Measurements from ENCODE around the gene LMO1.

The LMO1 gene

DNA sequence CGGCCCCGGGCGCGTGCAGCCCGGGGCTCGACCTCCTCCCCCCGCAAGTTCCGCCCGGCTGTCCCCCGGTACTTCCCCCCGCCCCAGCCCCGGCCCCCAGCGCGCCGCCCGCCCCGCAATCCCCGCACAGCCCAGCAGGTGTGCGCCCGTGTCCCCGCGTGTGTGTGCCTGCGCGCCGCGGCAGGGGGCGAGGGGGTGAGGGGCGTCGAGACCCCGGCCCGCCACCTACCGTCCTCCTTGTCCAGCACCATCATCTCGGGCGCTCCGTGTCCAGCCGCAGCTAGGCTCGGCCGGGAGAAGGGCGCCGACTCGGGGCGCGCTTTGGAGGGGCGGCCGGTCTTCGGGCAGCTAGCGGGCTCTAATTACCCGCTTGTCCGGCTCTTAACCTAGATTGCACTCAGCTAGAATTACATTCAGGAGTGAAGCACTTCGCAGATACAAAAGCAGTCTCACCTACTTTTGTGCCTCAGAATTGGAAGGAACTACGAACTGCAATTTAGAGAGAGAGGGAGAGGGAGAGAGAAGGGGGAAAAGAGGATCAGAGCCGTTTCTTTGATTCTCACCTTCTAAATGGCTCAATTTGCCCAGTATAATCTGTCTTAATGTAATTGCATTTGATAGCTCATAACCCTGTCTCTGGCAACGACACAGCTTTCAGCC is 439 bp downstream of the LMO1 start:
- no peak for DNase-seq

DNA sequence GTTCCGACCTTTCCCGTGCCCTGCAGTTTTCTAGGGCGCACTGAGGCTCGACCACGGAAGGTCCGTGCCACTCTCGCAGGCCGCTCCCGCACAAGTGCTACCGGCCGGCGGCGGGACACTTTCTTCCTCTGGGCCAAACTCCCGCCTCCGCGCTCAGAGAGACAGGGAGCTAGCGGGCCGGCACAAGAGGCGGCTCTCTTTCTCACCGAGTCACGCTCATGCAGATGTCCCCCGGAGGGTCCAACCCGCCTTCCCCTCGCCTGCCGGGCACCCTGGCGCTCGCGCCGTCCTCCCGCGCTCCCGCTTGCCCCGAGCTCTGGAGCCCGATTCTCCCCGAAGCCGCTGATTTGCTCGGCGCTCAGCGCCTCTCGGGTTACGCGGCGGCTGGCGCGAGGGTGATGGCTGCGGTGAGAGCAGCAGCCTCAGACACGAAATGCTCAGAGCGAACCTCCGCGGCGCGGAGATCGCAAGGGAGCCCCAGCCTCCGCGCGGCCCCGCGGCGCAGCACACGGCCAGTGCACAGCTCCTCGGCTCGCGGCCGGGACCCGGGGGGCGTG is 1.0 kb downstream of the LMO1 start:
- peak; percentile 13 for DNase-seq

DNA sequence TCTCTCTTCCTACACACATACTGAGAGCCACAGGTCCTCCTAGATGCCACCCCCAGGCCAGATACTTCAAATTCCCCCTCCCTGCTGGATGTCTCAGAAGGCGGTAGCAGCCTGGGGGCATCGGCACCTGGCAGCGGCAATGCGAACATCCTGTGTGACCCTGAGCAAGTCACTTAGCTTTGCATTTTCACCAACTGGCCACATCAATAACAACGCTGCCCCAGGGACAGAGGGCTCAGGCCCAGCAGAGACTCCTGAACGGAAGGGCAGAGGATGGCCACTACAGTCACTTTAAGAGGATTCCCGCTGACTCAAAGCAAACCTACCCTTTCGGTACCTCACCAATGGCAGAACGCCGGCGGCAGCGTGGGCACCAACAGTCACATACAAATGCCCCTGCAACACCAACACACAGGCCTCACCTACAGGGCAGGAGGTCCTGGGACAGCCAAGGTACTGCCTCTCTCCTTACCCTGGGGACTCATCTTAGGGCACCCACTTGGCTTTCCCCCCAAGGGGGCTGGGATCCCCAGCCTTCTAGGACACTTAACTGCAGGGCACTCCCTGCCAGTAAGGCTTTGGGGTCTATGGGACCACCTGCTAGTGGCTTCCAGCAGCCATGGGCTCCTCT is 1.6 kb downstream of the LMO1 start:
- DNase-seq: no peak

DNA sequence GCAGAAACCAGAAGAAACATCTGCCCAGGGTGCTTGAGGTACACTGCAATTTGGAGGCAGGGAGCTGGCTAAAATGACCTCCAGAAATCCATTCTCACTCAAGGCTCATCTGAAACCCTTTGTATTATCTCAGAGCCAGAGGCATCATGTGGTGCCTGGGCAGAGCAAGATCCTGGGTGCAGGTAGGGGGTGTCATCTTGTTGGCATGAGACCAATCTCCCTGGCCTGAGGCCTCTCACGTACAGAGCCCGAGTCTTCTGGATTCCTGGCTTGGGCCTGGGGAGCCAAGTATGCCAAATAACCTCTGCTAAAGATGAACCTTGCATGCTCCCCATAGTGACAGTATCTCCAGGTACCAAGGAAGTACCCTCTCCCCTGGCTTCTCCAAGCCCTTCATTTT is 2.4 kb downstream of the LMO1 start:
- DNase-seq: no peak

DNA sequence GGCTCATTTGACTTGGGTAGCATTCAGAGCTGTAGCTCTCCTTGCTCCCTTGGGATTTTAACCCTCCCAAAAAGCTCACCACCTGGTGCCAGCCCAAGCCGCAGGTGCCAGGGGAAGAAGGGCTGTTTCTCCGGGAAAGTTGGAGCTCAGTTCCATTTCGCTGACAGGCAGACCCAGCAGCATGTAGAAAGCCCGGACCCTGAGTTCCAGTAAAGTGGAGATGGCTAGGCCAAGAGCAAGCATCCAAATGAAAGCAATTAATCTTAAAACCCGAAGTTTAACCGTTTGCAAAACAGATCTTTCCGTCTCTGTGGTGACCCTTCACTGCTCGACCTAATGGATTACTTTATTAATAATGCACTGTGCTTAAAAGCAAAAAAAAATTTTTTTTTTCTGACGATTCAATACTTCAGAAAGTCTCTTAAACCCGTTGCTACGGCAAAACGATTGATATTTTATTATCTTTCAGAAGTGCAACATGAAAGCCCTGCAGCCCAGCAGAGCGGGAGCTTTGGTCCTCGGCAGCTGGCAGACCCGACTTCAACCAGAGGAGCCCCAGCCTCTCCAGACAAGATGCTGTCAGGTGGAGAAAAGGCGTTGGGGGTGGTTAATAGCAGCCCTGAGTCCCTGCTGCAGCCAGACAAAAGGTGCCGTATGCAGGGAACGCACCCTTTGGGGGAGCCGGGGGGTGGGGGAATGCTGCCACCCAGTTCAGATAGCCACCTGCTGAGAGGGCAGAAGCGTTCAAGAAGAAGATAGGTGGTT is 3.3 kb downstream of the LMO1 start:
- DNase-seq: no peak

DNA sequence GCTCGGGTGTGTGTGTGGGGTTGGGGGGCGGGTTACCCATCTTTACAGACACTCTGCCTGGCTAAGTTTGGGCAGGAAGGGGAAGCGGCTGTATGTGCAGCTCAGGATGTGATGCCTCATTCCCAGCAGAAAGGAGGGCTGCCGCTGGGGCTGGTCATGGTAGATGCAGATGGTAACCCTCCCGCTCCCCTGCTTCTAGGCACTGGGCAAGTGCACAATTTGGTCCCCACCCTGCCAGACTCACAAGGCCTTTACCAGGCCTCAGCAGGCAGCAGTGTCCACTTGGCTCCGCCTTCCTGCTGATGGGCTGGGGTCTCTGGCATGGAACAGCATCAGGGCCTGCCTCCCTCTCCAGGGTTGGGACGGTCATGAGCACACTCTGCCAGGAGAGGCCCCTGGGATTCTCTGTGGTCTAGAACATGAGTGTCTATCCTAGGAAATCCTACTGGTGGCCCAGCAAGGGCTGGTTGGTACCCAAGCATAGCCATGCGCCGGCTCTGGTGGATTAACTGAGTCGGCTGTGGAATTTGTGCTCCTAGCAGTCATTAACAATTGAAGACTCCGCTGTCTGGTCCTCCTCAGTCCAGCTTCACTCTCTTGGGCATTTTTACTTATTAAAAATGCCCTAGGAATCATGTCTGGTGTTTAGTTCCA is 4.2 kb downstream of the LMO1 start:
- no peak for DNase-seq

DNA sequence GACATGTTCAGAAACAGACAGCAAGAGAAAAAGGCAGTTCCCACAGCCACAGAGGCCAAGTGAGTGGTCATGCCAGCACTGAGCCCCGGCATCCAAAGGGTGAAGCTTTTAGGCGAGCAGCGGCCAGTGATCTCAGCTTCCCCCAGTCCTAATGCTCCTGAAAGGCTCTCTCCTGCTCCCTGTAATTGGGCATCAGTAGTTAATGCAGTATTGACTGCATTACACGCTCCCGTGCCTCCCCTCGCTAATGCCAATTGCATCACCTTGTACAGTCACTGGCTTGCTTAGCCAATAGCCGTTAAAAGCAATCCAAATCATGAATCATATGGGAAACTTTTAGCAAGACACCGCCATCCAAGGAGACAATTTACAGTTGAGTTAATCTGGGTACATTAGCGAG is 4.9 kb downstream of the LMO1 start:
- DNase-seq: no peak

DNA sequence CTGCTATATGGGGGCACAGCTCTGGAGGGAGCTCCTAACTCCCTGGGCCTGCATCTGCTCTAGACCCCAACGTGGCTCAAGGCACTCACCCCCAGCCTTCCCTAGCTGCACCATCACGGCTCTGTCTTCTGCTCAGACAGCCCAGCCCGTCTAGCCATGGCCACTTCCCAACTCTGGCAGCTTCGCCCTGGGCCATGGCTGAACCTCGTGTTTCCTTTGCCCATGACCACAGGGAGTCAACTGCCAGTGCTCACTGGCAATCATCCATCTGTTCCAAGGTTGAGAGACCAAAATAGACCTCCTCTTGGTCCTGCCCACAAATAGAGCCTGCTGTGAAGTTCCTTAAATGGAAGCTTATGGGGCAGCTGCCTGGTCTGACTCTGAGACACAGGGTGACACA is 5.4 kb downstream of the LMO1 start:
- DNase-seq: no peak

DNA sequence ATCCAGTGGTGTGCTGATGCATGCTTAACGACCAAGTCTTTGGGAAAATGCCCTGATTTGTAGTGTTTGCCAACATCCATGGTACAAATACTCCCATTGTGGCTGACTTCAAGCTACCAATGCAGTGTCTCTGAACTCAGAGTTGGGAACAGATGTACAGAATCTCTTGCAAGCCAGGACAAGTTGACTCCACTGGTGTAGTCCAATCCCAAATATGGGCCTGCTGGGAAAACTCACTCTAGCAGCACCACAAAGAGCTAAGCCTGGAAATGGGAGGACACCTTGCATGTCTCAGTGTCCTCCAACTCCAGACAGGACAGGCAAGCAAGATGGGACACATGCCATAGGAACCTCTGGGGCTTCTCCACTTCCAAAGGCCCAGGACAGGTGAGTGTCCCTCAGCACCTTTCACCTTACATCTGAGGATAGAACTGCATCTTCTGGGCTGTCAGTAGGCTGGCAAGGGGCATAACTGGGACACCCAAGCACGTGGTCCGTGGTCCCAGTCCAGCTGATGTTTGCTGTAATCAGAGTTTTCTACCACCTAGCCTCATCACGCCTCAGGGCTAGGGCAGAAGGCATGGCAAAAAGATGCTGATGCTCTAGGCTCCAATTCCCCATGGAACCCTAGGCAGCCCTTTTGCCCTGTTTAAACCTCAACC is 6.5 kb downstream of the LMO1 start:
- no peak for DNase-seq

DNA sequence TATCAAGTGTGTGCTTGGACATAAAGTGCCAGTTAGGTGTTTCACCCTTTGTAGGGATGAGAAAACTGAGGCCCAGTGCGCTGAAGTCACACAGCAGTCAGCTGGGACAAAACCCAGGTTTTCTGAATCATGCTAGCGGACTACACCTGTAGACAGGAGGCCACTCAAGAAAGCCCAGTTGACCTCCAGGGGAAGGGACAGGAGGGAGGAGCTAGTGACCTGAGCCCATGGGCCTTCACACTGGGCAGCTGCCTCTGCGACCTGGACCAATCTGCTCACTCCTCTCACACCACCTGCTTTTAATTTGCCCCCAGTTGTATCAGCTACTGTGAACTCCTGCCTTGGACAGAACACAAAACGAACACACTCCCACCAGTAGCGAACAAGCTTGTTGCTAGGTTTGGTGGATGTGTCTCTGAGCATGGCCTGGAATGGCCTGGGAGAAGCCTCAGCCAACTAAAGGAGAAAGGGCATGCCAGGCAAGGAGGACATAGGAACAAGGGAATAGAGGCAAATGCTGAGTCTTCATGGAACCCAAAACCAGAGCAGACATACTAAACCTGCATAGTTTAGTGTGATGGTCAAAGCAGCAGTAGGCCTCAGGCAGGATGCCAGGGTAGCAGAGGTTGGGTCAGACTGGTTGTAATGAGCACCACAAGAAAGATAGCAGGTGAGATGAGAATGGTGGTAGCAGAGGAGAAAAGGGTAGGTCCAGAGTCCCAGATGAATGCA is 7.2 kb downstream of the LMO1 start:
- no peak for DNase-seq

DNA sequence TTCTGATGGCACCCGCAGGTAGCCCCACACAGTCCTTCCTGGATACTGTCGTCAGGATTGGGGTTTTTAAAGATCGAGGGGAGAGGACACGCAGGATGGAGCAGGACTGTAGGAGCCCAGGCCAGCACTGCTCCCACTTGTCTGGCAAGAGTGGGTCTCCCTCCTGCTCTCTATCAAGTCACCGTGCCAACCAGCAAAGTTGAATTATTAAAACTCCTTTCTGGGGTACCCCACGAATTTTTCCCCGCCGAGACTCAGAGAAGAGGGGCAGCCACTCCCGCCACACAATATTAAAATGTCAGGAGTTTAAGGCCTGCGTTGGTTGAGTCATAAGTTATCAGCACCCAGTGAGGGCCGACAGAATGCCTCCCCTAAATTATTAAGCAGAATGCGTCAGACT is 10.1 kb downstream of the LMO1 start:
- no peak for DNase-seq

DNA sequence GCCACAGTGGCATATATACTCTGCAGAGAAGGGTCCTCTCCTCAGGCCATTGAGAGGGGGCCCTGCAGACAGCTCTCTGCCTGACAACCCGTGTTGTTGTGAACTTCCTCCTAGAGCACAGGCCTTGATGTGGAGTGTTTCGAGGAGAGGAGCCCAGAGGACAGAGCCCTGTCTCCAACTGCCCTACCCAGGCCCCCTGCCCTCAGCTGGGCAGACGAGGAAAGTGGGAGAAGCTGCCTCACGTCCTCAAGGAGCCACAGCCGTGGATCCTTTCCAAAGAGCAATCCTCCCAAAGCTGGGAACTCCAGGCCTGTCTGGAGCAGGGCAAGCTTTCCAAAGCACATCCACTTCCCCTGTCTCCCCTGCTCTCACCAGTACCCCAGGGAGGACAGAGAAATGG is 10.7 kb downstream of the LMO1 start:
- DNase-seq: no peak

DNA sequence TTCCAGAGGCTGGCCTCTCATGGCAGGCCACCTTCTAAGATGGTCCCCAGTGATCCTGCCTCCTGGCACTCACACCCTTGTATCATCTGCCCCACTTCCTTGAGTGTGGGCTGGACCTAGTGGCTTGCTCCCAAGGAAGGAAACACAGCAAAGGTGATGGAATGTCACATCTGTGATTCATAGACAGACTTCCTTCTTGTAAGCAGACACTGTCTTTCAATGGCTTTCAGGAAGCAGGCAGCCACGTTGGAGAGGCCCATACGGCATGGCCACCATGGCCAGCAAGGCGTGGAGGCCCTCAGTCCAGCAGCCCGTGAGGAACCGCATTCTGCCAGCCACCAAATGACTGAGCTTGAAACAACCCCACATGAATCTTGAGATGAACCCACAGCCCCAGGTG is 11.3 kb downstream of the LMO1 start:
- no peak for DNase-seq

DNA sequence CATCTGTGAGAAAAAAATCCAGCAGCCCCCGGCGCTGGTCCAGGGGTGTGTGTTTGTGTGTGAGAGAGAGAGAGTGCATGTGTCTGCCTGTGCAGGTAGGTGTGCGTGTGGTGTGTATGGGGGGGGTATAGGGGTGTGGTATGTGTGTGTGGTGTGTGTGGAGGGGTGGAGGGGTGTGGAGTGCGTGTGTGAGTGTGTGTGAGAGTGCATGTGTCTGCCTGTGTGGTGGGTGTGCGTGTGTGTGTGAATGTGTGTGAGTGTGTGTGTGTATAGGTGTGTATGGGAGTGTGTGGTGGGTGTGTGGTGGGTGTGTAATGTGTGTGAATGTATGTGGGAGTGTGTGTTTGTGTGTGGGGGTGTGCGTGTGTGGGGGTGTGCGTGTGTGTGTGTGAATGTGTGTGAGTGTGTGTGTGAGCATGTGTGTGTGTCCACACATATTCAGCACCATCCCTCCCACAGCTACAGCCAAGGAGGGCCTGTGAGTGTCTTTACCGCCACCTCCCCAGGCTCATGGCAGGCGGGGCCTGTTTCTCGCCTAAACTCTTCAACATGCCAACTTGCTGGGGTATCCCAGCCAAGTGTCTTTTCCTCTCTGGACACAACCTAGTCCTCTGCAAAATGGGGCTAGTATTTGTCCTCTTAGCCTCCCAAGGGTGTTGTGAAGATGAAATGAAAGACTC is 11.9 kb downstream of the LMO1 start:
- no peak for DNase-seq

DNA sequence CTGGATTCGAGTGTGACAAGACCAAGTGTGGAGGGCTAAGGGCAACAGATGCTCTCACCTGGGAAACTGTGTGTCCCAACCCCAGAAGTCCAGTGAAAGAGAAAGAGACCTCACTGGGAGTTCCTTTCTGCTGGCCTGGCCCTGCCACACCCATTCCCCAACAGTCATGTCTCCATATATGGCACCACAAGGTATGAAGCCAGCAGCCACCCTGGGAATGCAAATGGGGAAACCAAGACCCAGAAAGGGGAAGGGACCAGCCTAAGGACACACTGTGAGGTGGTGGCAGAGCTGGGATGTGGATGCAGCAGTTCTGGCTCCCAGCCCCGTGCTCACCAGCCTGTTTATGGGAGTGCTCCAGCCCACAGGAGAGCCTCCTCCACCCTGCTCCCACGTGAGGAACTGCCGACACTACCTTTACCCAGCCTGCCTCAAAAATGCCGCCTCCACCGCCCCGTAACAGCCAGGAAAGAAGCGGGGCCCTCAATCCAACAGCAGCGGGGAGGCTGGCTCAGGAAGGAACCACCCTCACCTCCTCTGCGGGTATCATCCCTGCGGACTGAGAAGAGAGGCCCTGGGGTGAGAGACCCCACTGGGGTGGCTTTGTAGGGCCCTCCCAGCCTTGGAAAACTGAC is 12.6 kb downstream of the LMO1 start:
- DNase-seq: no peak

DNA sequence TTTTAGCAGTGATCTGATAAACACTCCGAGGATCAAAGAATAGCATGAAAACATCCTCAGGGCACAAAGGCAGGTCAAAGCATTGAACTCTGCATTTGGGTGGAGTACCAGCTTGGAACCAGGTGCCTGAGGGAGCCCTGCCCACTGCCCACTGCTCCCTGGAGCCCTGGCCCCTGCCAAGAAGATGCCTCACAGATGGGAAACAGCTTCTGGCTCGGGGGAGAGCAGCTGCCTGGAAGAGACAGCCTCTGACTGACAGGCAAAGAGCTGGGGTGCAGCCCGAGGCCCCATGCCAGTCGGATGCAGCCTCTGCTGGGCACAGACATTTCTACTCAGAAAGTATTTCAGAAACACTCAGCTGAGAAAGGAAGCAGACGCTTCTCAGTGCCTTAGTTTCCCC is 13.2 kb downstream of the LMO1 start:
- DNase-seq: no peak

DNA sequence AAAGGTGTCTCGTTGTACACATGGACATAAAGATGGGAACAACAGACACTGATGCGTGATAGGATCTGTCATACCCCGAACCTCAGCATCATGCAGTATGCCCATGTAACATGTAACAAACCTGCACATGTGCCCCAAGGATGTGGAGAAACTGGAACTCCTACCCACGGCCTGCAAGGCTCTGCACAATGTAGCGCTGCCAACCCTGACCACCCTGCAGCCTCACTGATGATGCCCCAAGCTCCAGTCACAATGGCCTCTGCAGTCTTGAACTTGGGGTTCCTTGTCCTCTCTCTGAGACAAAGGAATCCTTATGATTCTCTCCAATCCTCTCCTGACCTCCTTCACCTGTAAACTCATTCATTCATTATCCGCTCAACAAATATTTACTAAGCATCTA is 14.2 kb downstream of the LMO1 start:
- DNase-seq: no peak

DNA sequence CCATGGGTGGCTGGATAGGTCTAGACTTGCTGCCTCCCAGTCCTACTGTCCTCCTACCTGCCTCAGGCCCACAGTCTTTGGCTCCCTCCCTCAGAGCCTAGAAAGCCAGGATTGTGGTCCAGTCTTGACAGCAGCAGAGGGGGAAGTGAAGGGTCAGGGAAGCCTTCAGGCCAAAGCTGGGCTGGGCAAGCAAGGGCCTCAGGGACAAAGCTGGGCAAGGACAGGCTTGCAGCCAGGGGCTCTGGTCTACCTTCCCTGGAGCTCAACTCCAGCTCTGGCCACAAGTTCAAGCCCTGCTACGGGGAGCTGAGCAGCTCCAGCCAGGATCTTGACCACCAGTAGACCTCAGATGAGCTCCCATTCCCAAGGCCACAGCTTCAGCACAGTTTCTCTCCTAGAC is 14.9 kb downstream of the LMO1 start:
- no peak for DNase-seq

DNA sequence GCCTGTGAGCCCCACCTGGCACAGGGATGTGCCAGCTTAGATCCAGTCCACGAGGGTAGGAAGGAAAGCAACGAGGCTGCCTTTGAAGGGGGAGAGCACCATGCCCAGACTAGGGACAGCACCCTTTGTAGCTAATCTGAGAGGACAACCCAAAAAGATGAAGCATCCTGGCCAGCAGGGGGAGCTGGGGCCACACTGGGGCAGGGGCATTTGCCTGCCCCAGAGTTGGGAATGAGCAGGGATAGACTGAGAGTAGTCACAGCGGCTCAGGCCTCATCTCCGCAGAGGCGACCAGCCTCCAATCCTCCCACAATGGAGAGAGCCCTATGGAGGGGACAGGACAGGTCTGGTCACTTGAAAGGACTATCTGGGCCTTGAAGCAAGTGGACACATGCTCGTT is 16.4 kb downstream of the LMO1 start:
- DNase-seq: peak; percentile 39

DNA sequence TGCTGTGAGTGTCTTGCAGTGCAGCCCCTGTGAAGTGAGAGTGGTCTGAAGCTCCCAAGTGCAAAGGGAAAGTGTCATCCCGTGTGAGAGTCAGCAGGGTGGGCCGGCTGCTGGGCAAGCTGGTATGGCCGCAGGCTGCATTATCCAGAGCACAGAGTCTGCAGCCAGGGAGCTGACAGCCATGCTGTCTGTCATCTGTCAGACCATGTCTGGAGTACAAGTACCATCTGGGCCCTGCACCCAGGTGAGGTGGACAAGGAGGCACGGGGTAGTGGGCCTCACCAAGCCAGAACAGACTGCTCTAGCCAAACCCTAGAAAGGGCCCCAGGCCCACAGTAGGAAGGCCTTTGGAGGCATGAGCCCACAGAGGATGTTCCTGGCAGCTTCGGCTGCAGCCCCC is 20.2 kb downstream of the LMO1 start:
- no peak for DNase-seq

Data from activated CD4-positive, alpha-beta T cell treated with anti-CD3 and anti-CD28 coated beads, Interleukin-10, Interleukin-2, amounts not matched to agents 100 ng/mL and 50 ng/mL, durations not matched to agents 16 hours and 8 hours (primary cell).